K562 (cell line): ENCODE measurements around the gene IL4I1. TPM values are rescaled to one million over a fixed set of nuclear protein-coding genes. Genes with fewer than 3 reads are reported as not detected.

Experiments
- ARID3A ChIP-seq: IDR thresholded peaks from 2 replicates; pipeline ENCODE4 v1.6.1; 2012; ENCODE audit warnings: low read depth, low read length, improper control_type of control experiment, borderline replicate concordance
- CTBP1 ChIP-seq: fragments of 450-650 bp; IDR thresholded peaks from 2 replicates; pipeline ENCODE4 v1.6.1; 2016; ENCODE audit warnings: borderline replicate concordance
- CTCF ChIP-seq, 3 experiments: IDR thresholded peaks in 2 of 3; conservative IDR thresholded peaks in 1 of 3; 2 replicates each; pipeline ENCODE4 v1.5.1; 2011 to 2012; ENCODE audit warnings: low read length in 3 of 3, mild to moderate bottlenecking in 3 of 3, control low read depth in 2 of 3, improper control_type of control experiment in 1 of 3, inconsistent platforms in 1 of 3, low read depth in 1 of 3, mixed read lengths in 1 of 3, moderate library complexity in 1 of 3; ENCODE audit not compliant: insufficient read depth in 2 of 3
- JUND ChIP-seq, 2 experiments: IDR thresholded peaks; 2 replicates in 1 of 2; 3 replicates in 1 of 2; pipeline ENCODE4 v1.6.1; 2011; ENCODE audit warnings: borderline replicate concordance in 2 of 2, low read depth in 2 of 2, low read length in 2 of 2, improper control_type of control experiment in 1 of 2, missing biosample characterization in 1 of 2, missing genetic modification characterization in 1 of 2, missing genetic modification reagents in 1 of 2
- MTF1 ChIP-seq: fragments of 250-450 bp; sonication (Bioruptor Pico); IDR thresholded peaks from 2 replicates; pipeline ENCODE4 v1.9.0; 2021; ENCODE audit warnings: moderate library complexity, mild to moderate bottlenecking, inconsistent platforms, borderline replicate concordance
- RFX5 ChIP-seq: IDR thresholded peaks from 2 replicates; pipeline ENCODE4 v1.6.1; 2011; ENCODE audit warnings: low read depth, mild to moderate bottlenecking, improper control_type of control experiment, low read length
- RREB1 ChIP-seq: fragments of 250-450 bp; sonication (Bioruptor Pico); IDR thresholded peaks from 2 replicates; pipeline ENCODE4 v1.4.0; 2020
- SUPT5H ChIP-seq: fragments of 450-650 bp; IDR thresholded peaks from 2 replicates; pipeline ENCODE4 v1.6.1; 2016
- TFE3 ChIP-seq: fragments of 450-650 bp; formaldehyde crosslinking; IDR thresholded peaks from 2 replicates; pipeline ENCODE4 v1.4.0; 2020; ENCODE audit warnings: mild to moderate bottlenecking, mixed read lengths
- ZBTB33 ChIP-seq: sonication (generic); formaldehyde crosslinking; IDR thresholded peaks from 2 replicates; pipeline ENCODE4 v1.8.1; 2023; ENCODE audit warnings: mild to moderate bottlenecking, missing genetic modification reagents
- ZNF696 ChIP-seq: fragments of 250-450 bp; sonication (Bioruptor Pico); conservative IDR thresholded peaks from 2 replicates; pipeline ENCODE4 v1.4.0; 2020; ENCODE audit warnings: mild to moderate bottlenecking, moderate library complexity
- polyA plus RNA-seq, 8 experiments: library from polyadenylated mRNA; depleted of rRNA in 4 of 8; stranded (reverse) in 5 of 8; unstranded in 3 of 8; fragments of >200 nt; fragmentation: Nextera tagmentation in 2 of 8; fragmentation: Illumina TruSeq in 1 of 8; extraction: Ambion mirVana in 2 of 8; extraction: Trizol in 1 of 8; gene quantifications; 2 replicates each; pipeline versions ENCODE4 v1.2.1 to v1.2.3, GENCODE V29; 2011 to 2014; ENCODE audit warnings: inconsistent platforms in 1 of 8, missing spikeins in 1 of 8
- total RNA-seq, 7 experiments: library from RNA; depleted of rRNA in 6 of 7; stranded (reverse); fragments of >200 nt in 6 of 7; fragmentation: Illumina TruSeq in 2 of 7; extraction: Trizol in 2 of 7; gene quantifications; 2 replicates each; pipeline versions ENCODE4 v1.2.1 to v1.2.3, GENCODE V29; 2011 to 2021; ENCODE audit warnings: low replicate concordance in 1 of 7

IL4I1 gene
- total and polyA plus RNA-seq, 9 of the 15 experiments (the other 6 are each of a cell fraction or from before 2014, with no cell fraction given), result 0.06 to 0.95 (median 0.43) TPM; not detected in 2

GRCh38 chr19:49869484-49870308 is 27.0 kb downstream of the IL4I1 start (continued):
- TF ChIP-seq ARID3A (no peak), CTCF (IDR thresholded peaks at IDR 0.05 in 2 of 3, conservative IDR thresholded peaks at IDR 0.05 in 1 of 3; ENCODE audit: insufficient read depth in 2 of 3, low read depth in 1 of 3, low read length in 3 of 3) (0 out of 6 replicates have a peak, but pooled peaks of 1 of the 3 experiments have one; percentile 1), CTBP1 (peak; percentile 23; the same call in 1 of the 2 replicates), ZBTB33 (CRISPR knock-in tag) (no peak), RREB1 (CRISPR knock-in tag) (no peak; the same call in 1 of the 2 replicates), JUND (IDR thresholded peaks at IDR 0.05; ENCODE audit: borderline replicate concordance, low read depth, low read length) (0 out of 2 replicates have a peak, but pooled peaks have one; percentile 22), JUND (tag; IDR thresholded peaks at IDR 0.05; ENCODE audit: borderline replicate concordance, low read depth, low read length) (no peak; the same call in 2 of the 3 replicates), RFX5 (peak; percentile 99), ZNF696 (CRISPR knock-in tag) (no peak), MTF1 (CRISPR knock-in tag) (no peak), TFE3 (CRISPR knock-in tag) (no peak), SUPT5H (no peak; the same call in 1 of the 2 replicates)
